CD14-positive monocyte (primary cell): ENCODE data around the gene TRIM38. TPM values are rescaled to one million over a fixed set of nuclear protein-coding genes. Genes with fewer than 3 reads are reported as not detected.

ENCODE experiments used
- DNase-seq, 3 donors: peaks; one replicate each; pipeline ENCODE4 v3.0.0-alpha.2; 2011 to 2022
- H2AFZ ChIP-seq: 2 replicates; pipeline ENCODE4 v1.6.0; 2012; ENCODE audit warnings: mild to moderate bottlenecking, low read depth, low read length, inconsistent platforms; ENCODE audit not compliant: insufficient read depth, poor library complexity, severe bottlenecking
- H3K27ac ChIP-seq, 2 donors: 1 replicate in 1 of 2; 2 replicates in 1 of 2; pipeline ENCODE4 v1.5.1; 2012 to 2013; ENCODE audit warnings: low read length in 2 of 2, control low read depth in 1 of 2, inconsistent platforms in 1 of 2, low read depth in 1 of 2, mild to moderate bottlenecking in 1 of 2
- H3K27me3 ChIP-seq, 2 donors: one replicate each; pipeline versions ENCODE4 v1.6.0 to v1.6.1; 2011 to 2013; ENCODE audit warnings: low read length in 2 of 2; ENCODE audit not compliant: control insufficient read depth in 2 of 2, insufficient read depth in 2 of 2
- H3K36me3 ChIP-seq, 2 donors: replicated peaks in 1 of 2; 1 replicate in 1 of 2; 2 replicates in 1 of 2; pipeline versions ENCODE4 v1.5.1 to v1.6.1; 2012 to 2013; ENCODE audit warnings: low read length in 2 of 2, control low read depth in 1 of 2, inconsistent platforms in 1 of 2, mild to moderate bottlenecking in 1 of 2; ENCODE audit not compliant: insufficient read depth in 2 of 2, control insufficient read depth in 1 of 2
- H3K4me1 ChIP-seq, 2 donors: 1 replicate in 1 of 2; 2 replicates in 1 of 2; pipeline versions ENCODE4 v1.5.1 to v1.6.1; 2012 to 2013; ENCODE audit warnings: low read length in 2 of 2, control low read depth in 1 of 2, inconsistent platforms in 1 of 2, mild to moderate bottlenecking in 1 of 2, moderate library complexity in 1 of 2; ENCODE audit not compliant: insufficient read depth in 2 of 2, control insufficient read depth in 1 of 2
- H3K4me2 ChIP-seq: replicated peaks from 2 replicates; pipeline ENCODE3; 2012; ENCODE audit warnings: low read length, moderate library complexity, mild to moderate bottlenecking; ENCODE audit not compliant: poor library complexity, severe bottlenecking; ENCODE audit errors: extremely low read depth
- H3K4me3 ChIP-seq, 3 experiments: fragments of 200-600 bp in 1 of 3; sonication (generic) in 1 of 3; replicated peaks in 1 of 3; 1 replicate in 2 of 3; 2 replicates in 1 of 3; pipeline ENCODE4 v1.5.1; 2011 to 2013; ENCODE audit warnings: low read length in 3 of 3, mild to moderate bottlenecking in 3 of 3, control low read depth in 2 of 3, low read depth in 2 of 3, inconsistent platforms in 1 of 3, moderate library complexity in 1 of 3
- H3K79me2 ChIP-seq: 2 replicates; pipeline ENCODE4 v1.6.0; 2012; ENCODE audit warnings: mild to moderate bottlenecking, control low read depth, inconsistent platforms, low read length, moderate library complexity; ENCODE audit not compliant: insufficient read depth
- H3K9ac ChIP-seq: 2 replicates; pipeline ENCODE4 v1.6.0; 2017; ENCODE audit warnings: low read length, mild to moderate bottlenecking; ENCODE audit not compliant: insufficient read depth, poor library complexity, severe bottlenecking
- H3K9me3 ChIP-seq, 2 donors: replicated peaks in 1 of 2; 1 replicate in 1 of 2; 2 replicates in 1 of 2; pipeline versions ENCODE4 v1.5.1 to v1.6.1; 2012 to 2013; ENCODE audit warnings: low read length in 2 of 2, control low read depth in 1 of 2; ENCODE audit not compliant: control insufficient read depth in 1 of 2, insufficient read depth in 1 of 2
- H4K20me1 ChIP-seq: 2 replicates; pipeline ENCODE4 v1.6.0; 2012; ENCODE audit warnings: mild to moderate bottlenecking, low read length, control low read depth, moderate library complexity; ENCODE audit not compliant: insufficient read depth
- H3K27ac Mint-ChIP-seq, 7 donors: one replicate each; pipeline ENCODE4 v1.8.0; 2020; ENCODE audit warnings: mild to moderate bottlenecking in 7 of 7, mixed read lengths in 7 of 7, moderate library complexity in 6 of 7, inconsistent platforms in 2 of 7
- H3K27me3 Mint-ChIP-seq, 3 donors: one replicate each; pipeline ENCODE4 v1.8.0; 2021 to 2022; ENCODE audit warnings: low read depth in 3 of 3, mild to moderate bottlenecking in 3 of 3, mixed read lengths in 3 of 3, moderate library complexity in 3 of 3, inconsistent platforms in 1 of 3
- H3K36me3 Mint-ChIP-seq, 2 donors: one replicate each; pipeline ENCODE4 v1.8.0; 2020; ENCODE audit warnings: mixed read lengths in 2 of 2, inconsistent platforms in 1 of 2, mild to moderate bottlenecking in 1 of 2
- H3K4me1 Mint-ChIP-seq: one replicate; pipeline ENCODE4 v1.8.0; 2020; ENCODE audit warnings: mild to moderate bottlenecking, mixed read lengths
- H3K4me3 Mint-ChIP-seq, 2 donors: one replicate each; pipeline ENCODE4 v1.8.0; 2020; ENCODE audit warnings: mild to moderate bottlenecking in 2 of 2, mixed read lengths in 2 of 2, moderate library complexity in 1 of 2
- H3K9me3 Mint-ChIP-seq, 7 donors: one replicate each; pipeline ENCODE4 v1.8.0; 2020 to 2022; ENCODE audit warnings: mixed read lengths in 7 of 7, mild to moderate bottlenecking in 6 of 7, moderate library complexity in 6 of 7, inconsistent platforms in 2 of 7
- CTCF ChIP-seq: fragments of 200-600 bp; IDR thresholded peaks from one replicate; pipeline ENCODE4 v1.8.0; 2022; ENCODE audit warnings: antibody characterized with exemption, mild to moderate bottlenecking
- WGBS: methylation state at CpG from one replicate; pipeline ENCODE4 v1.1.5; 2013; ENCODE audit warnings: missing lambda C conversion rate; ENCODE audit not compliant: insufficient coverage; 5-methylcytosine and 5-hydroxymethylcytosine counted together
- intact Hi-C, 2 donors: fragments of 100-400 bp; cut with micrococcal nuclease; formaldehyde crosslinking; loops; one replicate each; pipeline versions ENCODE4 v1.15.0 to v1.15.1; 2023
- polyA plus RNA-seq, 3 donors: library from polyadenylated mRNA; depleted of rRNA in 1 of 3; unstranded in 2 of 3; stranded (reverse) in 1 of 3; fragments of 300-500 nt in 2 of 3; fragments of >200 nt in 1 of 3; fragmentation: Illumina TruSeq in 2 of 3; gene quantifications; 1 replicate in 2 of 3; 2 replicates in 1 of 3; pipeline ENCODE4 v1.2.3, GENCODE V29; 2012 to 2021
- small RNA-seq: library from RNA; depleted of rRNA; stranded (forward); fragments of <200 nt; gene quantifications from one replicate; pipeline ENCODE3, GENCODE V24; 2012; ENCODE audit warnings: low read depth; ENCODE audit not compliant: insufficient read length

TRIM38 gene
- polyA plus RNA-seq, 3 donors: 4.1 to 23.2 (median 8.0) TPM

GRCh38 chr6:26033941-26034354, 71.3 kb downstream of the TRIM38 start:
- Mint-ChIP-seq H3K27ac (peak overlapping the region; percentile 79 to 94 (median 92)), H3K27me3 (peaks cover 0 to 5% (median 2%) of the 10 kb centered on the region in 3 donors), H3K4me1 (peaks cover 39% of the 10 kb centered on the region), H3K4me3 (peak overlapping the region; percentile 89 to 95), H3K9me3 (peaks cover 0 to 2% (median 0%) of the 10 kb centered on the region in 7 donors), H3K36me3 (no peaks in the 10 kb centered on the region)
- H3K36me3 ChIP-seq: no peaks in the 10 kb centered on the region
- peak overlapping the region; percentile 36 to 66 for H3K27ac ChIP-seq
- no peak for TF ChIP-seq CTCF
- WGBS: 17% methylated on average over 4 of the region's 19 CpGs
- no peaks in the 10 kb centered on the region for H3K79me2 ChIP-seq
- H3K27me3 ChIP-seq: no peaks in the 10 kb centered on the region
- peak overlapping the region; percentile 86 for H2AFZ ChIP-seq
- H4K20me1 ChIP-seq: no peaks in the 10 kb centered on the region
- DNase-seq: no peak
- H3K9me3 ChIP-seq: no peaks in the 10 kb centered on the region
- H3K4me1 ChIP-seq: peaks cover 27 to 38% of the 10 kb centered on the region in 2 donors
- intact Hi-C loops: loop anchor here (10.0 kb wide), 2 partner anchors 241 to 1101 kb away; a partner anchor contains a TSS
- peak overlapping the region; percentile 25 for H3K9ac ChIP-seq
- H3K4me2 ChIP-seq: peak overlapping the region; percentile 81
- peak overlapping the region; percentile 56 to 86 (median 82) for H3K4me3 ChIP-seq

- no peak overlapping the region for H3K27ac ChIP-seq
- Mint-ChIP-seq H3K4me1 (peaks cover 39% of the 10 kb centered on the region), H3K4me3 (no peak overlapping the region), H3K27me3 (peaks cover 0 to 5% (median 2%) of the 10 kb centered on the region in 3 donors), H3K36me3 (no peaks in the 10 kb centered on the region), H3K9me3 (peaks cover 0 to 2% (median 0%) of the 10 kb centered on the region in 7 donors), H3K27ac (no peak overlapping the region)
- no peak for TF ChIP-seq CTCF
- no peaks in the 10 kb centered on the region for H3K36me3 ChIP-seq
- no peaks in the 10 kb centered on the region for H3K9me3 ChIP-seq
- H4K20me1 ChIP-seq: no peaks in the 10 kb centered on the region
- no peak overlapping the region for H2AFZ ChIP-seq
- no peak overlapping the region for H3K4me3 ChIP-seq
- DNase-seq: no peak
- no peak overlapping the region for H3K4me2 ChIP-seq
- intact Hi-C loops: loop anchor here (10.0 kb wide), 2 partner anchors 240 to 1100 kb away; a partner anchor contains a TSS
- H3K79me2 ChIP-seq: no peaks in the 10 kb centered on the region
- 94% methylated on average over 2 of the region's 2 CpGs for WGBS
- no peaks in the 10 kb centered on the region for H3K27me3 ChIP-seq
- peaks cover 27 to 38% of the 10 kb centered on the region in 2 donors for H3K4me1 ChIP-seq
- H3K9ac ChIP-seq: no peak overlapping the region
Measured at GRCh38 chr6:26034905-26035304, 72.3 kb downstream of the TRIM38 start.

Small RNAs within 50 kb of the gene (small RNA-seq; reads per million reads assigned to genes)
- gene HIST1H1PS2: not detected

Other genes starting within 250 kb of the TRIM38 start
- not detected for gene SLC17A4, start 208.1 kb upstream of the TRIM38 start, polyA plus RNA-seq
- not detected for gene SLC17A1, start 130.8 kb upstream of the TRIM38 start, polyA plus RNA-seq
- gene SLC17A3, start 88.6 kb upstream of the TRIM38 start, polyA plus RNA-seq: not detected
- not detected for gene SLC17A2, start 32.1 kb upstream of the TRIM38 start, polyA plus RNA-seq
- gene HFE, start 124.6 kb downstream of the TRIM38 start, polyA plus RNA-seq: 10 to 100 TPM; 13.5 to 16.1 (median 14.1) TPM